HFF-Myc (cell line): Measurements from ENCODE around the gene PCED1A.

Source experiments
- DNase-seq: peaks from one replicate; pipeline ENCODE4 v3.0.0-alpha.2; 2011; ENCODE audit warnings: low read depth; ENCODE audit errors: extremely low read depth
- H3K4me3 ChIP-seq: replicated peaks from 2 replicates; pipeline ENCODE4 v1.5.1; 2011; ENCODE audit warnings: low read depth, mild to moderate bottlenecking, control low read depth, low read length
- TF ChIP-seq, protein P1 (sequence below): IDR thresholded peaks from 2 replicates; pipeline ENCODE4 v1.5.1; 2012; ENCODE audit warnings: mild to moderate bottlenecking, low read depth, low read length, control low read depth; ENCODE audit errors: missing control alignments

Gene PCED1A

DNA sequence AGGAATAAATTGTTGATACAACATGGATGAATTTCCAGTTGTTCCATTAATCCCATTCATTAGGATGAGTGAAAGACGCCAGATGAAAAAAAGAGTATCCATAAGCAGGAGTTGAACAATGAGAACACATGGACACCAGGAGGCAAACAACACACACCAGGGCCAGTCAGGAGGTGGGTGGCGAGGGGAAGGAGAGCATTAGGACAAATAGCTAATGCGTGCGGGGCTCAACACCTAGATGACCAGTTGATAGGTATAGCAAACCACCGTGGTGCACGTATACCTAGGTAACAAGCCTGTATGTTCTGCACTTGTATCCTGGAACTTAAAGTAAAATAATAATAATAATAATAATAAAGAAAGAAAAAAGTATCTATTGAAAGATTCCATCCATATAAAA lies 11.1 kb downstream of the PCED1A start:
- TF ChIP-seq, protein P1, sequence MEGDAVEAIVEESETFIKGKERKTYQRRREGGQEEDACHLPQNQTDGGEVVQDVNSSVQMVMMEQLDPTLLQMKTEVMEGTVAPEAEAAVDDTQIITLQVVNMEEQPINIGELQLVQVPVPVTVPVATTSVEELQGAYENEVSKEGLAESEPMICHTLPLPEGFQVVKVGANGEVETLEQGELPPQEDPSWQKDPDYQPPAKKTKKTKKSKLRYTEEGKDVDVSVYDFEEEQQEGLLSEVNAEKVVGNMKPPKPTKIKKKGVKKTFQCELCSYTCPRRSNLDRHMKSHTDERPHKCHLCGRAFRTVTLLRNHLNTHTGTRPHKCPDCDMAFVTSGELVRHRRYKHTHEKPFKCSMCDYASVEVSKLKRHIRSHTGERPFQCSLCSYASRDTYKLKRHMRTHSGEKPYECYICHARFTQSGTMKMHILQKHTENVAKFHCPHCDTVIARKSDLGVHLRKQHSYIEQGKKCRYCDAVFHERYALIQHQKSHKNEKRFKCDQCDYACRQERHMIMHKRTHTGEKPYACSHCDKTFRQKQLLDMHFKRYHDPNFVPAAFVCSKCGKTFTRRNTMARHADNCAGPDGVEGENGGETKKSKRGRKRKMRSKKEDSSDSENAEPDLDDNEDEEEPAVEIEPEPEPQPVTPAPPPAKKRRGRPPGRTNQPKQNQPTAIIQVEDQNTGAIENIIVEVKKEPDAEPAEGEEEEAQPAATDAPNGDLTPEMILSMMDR: no peak
- no peak overlapping the region for H3K4me3 ChIP-seq
- DNase-seq: no peak

DNA sequence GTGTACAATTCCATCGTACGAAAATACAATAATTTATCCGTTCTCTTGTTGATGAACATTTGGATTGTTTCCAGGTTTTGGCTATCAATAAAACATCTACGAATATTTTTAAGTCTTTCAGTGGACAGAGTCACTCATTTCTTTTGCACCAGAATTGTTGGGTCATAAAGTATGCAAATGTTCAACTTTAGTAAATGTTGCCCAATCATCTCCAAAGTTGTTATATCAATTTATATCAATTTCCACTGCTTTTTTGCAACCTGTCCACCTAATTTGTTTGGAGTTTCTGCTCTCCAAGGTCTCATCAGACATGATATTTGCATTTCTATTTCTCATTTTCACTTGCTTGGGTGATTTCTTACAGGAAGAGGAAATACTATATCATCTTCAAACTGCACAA lies 13.8 kb downstream of the PCED1A start:
- no peak for DNase-seq
- H3K4me3 ChIP-seq: no peak overlapping the region

DNA sequence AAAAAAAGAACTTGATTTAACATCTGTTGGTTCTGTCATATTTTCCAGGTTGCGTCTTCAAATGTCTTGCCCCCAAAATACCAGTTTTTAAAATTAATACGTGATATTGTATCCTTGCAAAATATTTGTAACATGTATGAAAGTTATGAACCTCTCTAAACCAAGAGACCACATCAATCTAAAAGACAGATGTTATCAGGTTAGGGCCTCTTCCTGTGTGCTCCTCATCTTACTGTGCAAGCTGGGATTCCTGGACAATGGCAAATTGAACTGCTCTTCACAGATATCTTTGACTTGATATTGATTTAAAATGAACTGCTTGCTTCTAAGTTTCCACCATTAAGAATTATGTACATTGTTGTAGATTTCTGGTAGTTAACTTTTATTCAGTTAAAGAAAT lies 14.7 kb downstream of the PCED1A start:
- no peak for DNase-seq
- TF ChIP-seq, protein P1: no peak
- no peak overlapping the region for H3K4me3 ChIP-seq

More for the DNA sequence above, 13.8 kb downstream of the PCED1A start:
- TF ChIP-seq, protein P1: no peak

DNA sequence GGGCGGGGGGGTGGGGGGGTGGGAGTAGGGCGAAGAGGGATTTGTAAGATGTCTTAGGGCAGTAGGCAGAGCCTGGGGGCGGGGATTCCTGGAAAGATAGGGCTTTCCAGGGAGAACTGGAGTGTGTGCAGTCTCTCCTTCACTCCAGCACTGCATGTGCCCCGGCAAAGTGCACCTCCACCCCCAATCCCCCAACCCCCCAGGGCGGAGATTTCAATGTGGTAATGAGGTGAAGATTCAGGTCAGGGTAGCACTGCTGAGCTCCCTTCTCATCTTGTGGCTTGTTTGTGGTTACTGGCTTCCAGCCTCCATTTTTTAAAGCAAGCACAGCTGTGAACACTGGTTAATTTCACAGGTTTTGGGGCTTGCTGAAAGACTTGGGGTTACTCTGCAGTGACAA lies 18.4 kb downstream of the PCED1A start:
- H3K4me3 ChIP-seq: no peak overlapping the region
- TF ChIP-seq, protein P1: no peak
- DNase-seq: no peak

GRCh38 chr20:2820896-2821869 lies 19.3 kb downstream of the PCED1A start:
- no peak overlapping the region for H3K4me3 ChIP-seq
- no peak for DNase-seq

GRCh38 chr20:2820084-2820895 lies 20.2 kb downstream of the PCED1A start:
- no peak overlapping the region for H3K4me3 ChIP-seq
- DNase-seq: no peak
- TF ChIP-seq, protein P1: no peak

More at GRCh38 chr20:2820896-2821869, 19.3 kb downstream of the PCED1A start:
- TF ChIP-seq, protein P1: no peak
